K562 (cell line): ENCODE measurements around the gene ICAM3. TPM values are rescaled to one million over a fixed set of nuclear protein-coding genes. Genes with fewer than 3 reads are reported as not detected.
A peak's percentile ranks its signal among the peaks of the same experiment; 100 is the strongest.

ENCODE experiments used
- ATAC-seq: fragments of 200-7000 bp; cut with Tn5 transposase; 3 replicates; pipeline ENCODE4 v1.9.1; 2020; ENCODE audit warnings: moderate library complexity
- BruUV-seq: library from RNA; stranded (reverse); fragments of 400-500 nt; replicated peaks from 2 replicates; lab custom pipeline; 2021; lab: Mats Ljungman, UMichigan
- CTCF ChIA-PET: fragments of 300-600 bp; formaldehyde crosslinking; extraction: SDS; loops from one replicate; lab custom pipeline; 2021; ENCODE audit warnings: low intra/inter-chr PET ratio; lab: Yijun Ruan, JAX
- POLR2A ChIA-PET: fragments of 300-600, 350-650 bp; sonication (Branson Sonifier 250); formaldehyde crosslinking; extraction: SDS; loops from one replicate; lab custom pipeline; 2021; ENCODE audit warnings: antibody characterized with exemption, inconsistent platforms; lab: Yijun Ruan, JAX
- DNase-seq, 4 experiments: peaks; one replicate each; pipeline versions ENCODE4 v3.0.0 to v3.0.0-alpha.2; 2011 to 2018; ENCODE audit warnings: low spot score in 3 of 4, mixed read lengths in 3 of 4; ENCODE audit errors: extremely low read depth in 1 of 4
- FAIRE-seq: peaks from 2 replicates; lab custom pipeline; 2011; peaks lifted over from hg19 to GRCh38; lab: Jason Lieb, UNC
- H2AFZ ChIP-seq: 2 replicates; pipeline ENCODE4 v1.6.0; 2011; ENCODE audit warnings: low read depth, low read length, control low read depth, inconsistent platforms
- H3K27ac ChIP-seq: fragments of 200-600 bp; 3 replicates; pipeline ENCODE4 v1.8.0; 2011; ENCODE audit warnings: low read depth, mild to moderate bottlenecking, control low read depth, inconsistent platforms, low read length, moderate library complexity, mixed read lengths; ENCODE audit errors: extremely low read depth
- H3K27me3 ChIP-seq, 2 experiments: fragments of 300-600 bp in 1 of 2; 2 replicates in 1 of 2; 3 replicates in 1 of 2; pipeline versions ENCODE4 v1.6.0 to v1.8.0; 2011; ENCODE audit warnings: inconsistent platforms in 2 of 2, low read length in 2 of 2, mild to moderate bottlenecking in 1 of 2, mixed read lengths in 1 of 2, moderate library complexity in 1 of 2; ENCODE audit not compliant: control insufficient read depth in 2 of 2, insufficient read depth in 2 of 2
- H3K36me3 ChIP-seq: fragments of 300-600 bp; 3 replicates; pipeline ENCODE4 v1.8.0; 2011; ENCODE audit warnings: mild to moderate bottlenecking, low read length, inconsistent platforms; ENCODE audit not compliant: control insufficient read depth, insufficient read depth
- H3K4me1 ChIP-seq, 2 experiments: fragments of 200-600 bp in 1 of 2; replicated peaks in 1 of 2; 2 replicates in 1 of 2; 3 replicates in 1 of 2; pipeline versions ENCODE4 v1.5.1 to v1.8.0; 2011; ENCODE audit warnings: inconsistent platforms in 2 of 2, low read length in 2 of 2, mild to moderate bottlenecking in 1 of 2, mixed read lengths in 1 of 2, moderate library complexity in 1 of 2; ENCODE audit not compliant: control insufficient read depth in 2 of 2, insufficient read depth in 2 of 2
- H3K4me2 ChIP-seq: 2 replicates; pipeline ENCODE4 v1.6.1; 2011; ENCODE audit warnings: low read length, control low read depth, inconsistent platforms, mixed read lengths; ENCODE audit not compliant: insufficient read depth
- H3K4me3 ChIP-seq: fragments of 200-600 bp; sonication (generic), shearing (Covaris generic); 2 replicates; pipeline ENCODE4 v1.5.1; 2016; ENCODE audit warnings: control low read depth, inconsistent platforms
- H3K79me2 ChIP-seq: fragments of 200-600 bp; 3 replicates; pipeline ENCODE4 v1.8.0; 2011; ENCODE audit warnings: low read length, inconsistent platforms; ENCODE audit not compliant: control insufficient read depth, insufficient read depth
- H3K9ac ChIP-seq, 2 experiments: 2 replicates each; pipeline versions ENCODE4 v1.6.0 to v1.6.1; 2011; ENCODE audit warnings: low read depth in 2 of 2, low read length in 2 of 2, control low read depth in 1 of 2, inconsistent platforms in 1 of 2, mild to moderate bottlenecking in 1 of 2, mixed read lengths in 1 of 2; ENCODE audit not compliant: insufficient read depth in 1 of 2
- H3K9me1 ChIP-seq: one replicate; pipeline ENCODE4 v1.6.0; 2011; ENCODE audit warnings: inconsistent platforms, mild to moderate bottlenecking, low read length, moderate library complexity; ENCODE audit not compliant: control insufficient read depth, insufficient read depth
- H3K9me3 ChIP-seq: replicated peaks from 2 replicates; pipeline ENCODE4 v1.5.1; 2011; ENCODE audit warnings: low read depth, low read length, inconsistent platforms; ENCODE audit not compliant: control insufficient read depth, insufficient read depth
- H4K20me1 ChIP-seq: replicated peaks from 2 replicates; pipeline ENCODE4 v1.6.1; 2011; ENCODE audit warnings: low read length, inconsistent platforms, mixed read lengths; ENCODE audit not compliant: control insufficient read depth, insufficient read depth
- ARID1B ChIP-seq: fragments of 450-650 bp; IDR thresholded peaks from 2 replicates; pipeline ENCODE4 v1.6.1; 2016; ENCODE audit warnings: antibody characterized with exemption, mild to moderate bottlenecking, inconsistent platforms
- POLR2G ChIP-seq: fragments of 200-400 bp; formaldehyde crosslinking; IDR thresholded peaks from 2 replicates; pipeline ENCODE4 v1.6.1; 2017; ENCODE audit warnings: low read depth, mild to moderate bottlenecking, antibody characterized with exemption, low read length, moderate library complexity
- RBFOX2 ChIP-seq: fragments of 200-400 bp; formaldehyde crosslinking; IDR thresholded peaks from 2 replicates; pipeline ENCODE4 v1.6.1; 2017; ENCODE audit warnings: low read depth, mild to moderate bottlenecking, low read length, moderate library complexity
- SMARCA5 ChIP-seq: fragments of 450-650 bp; IDR thresholded peaks from 2 replicates; pipeline ENCODE4 v1.6.1; 2016
- TAF7 ChIP-seq: fragments of 450-650 bp; IDR thresholded peaks from 2 replicates; pipeline ENCODE4 v1.6.1; 2016; ENCODE audit warnings: missing genetic modification characterization, missing compliant biosample characterization
- ZNF444 ChIP-seq: fragments of 250-450 bp; sonication (Bioruptor Pico); IDR thresholded peaks from 2 replicates; pipeline ENCODE4 v1.4.0; 2020; ENCODE audit warnings: mild to moderate bottlenecking, moderate library complexity
- WGBS: fragments of 100-300 bp; shearing (Covaris generic); methylation state at CpG from one replicate; pipeline ENCODE4 v1.1.6; 2016; ENCODE audit warnings: low coverage, mixed read lengths; ENCODE audit not compliant: insufficient coverage; ENCODE audit errors: missing lambda C conversion rate; 5-methylcytosine and 5-hydroxymethylcytosine counted together
- in situ Hi-C: fragments of 300-500 bp; cut with MboI; formaldehyde crosslinking; loops from 4 replicates; pipeline ENCODE4 v1.15.0; 2018; ENCODE audit warnings: inconsistent platforms, mixed read lengths
- intact Hi-C: fragments of 100-400 bp; cut with micrococcal nuclease; formaldehyde crosslinking; loops from 2 replicates; pipeline ENCODE4 v1.14.2; 2022
- polyA plus RNA-seq, 8 experiments: library from polyadenylated mRNA; depleted of rRNA in 4 of 8; stranded (reverse) in 5 of 8; unstranded in 3 of 8; fragments of >200 nt; fragmentation: Nextera tagmentation in 2 of 8; fragmentation: Illumina TruSeq in 1 of 8; extraction: Ambion mirVana in 2 of 8; extraction: Trizol in 1 of 8; gene quantifications; 2 replicates each; pipeline versions ENCODE4 v1.2.1 to v1.2.3, GENCODE V29; 2011 to 2014; ENCODE audit warnings: inconsistent platforms in 1 of 8, missing spikeins in 1 of 8
- total RNA-seq, 7 experiments: library from RNA; depleted of rRNA in 6 of 7; stranded (reverse); fragments of >200 nt in 6 of 7; fragmentation: Illumina TruSeq in 2 of 7; extraction: Trizol in 2 of 7; gene quantifications; 2 replicates each; pipeline versions ENCODE4 v1.2.1 to v1.2.3, GENCODE V29; 2011 to 2021; ENCODE audit warnings: low replicate concordance in 1 of 7
- TF ChIP-seq, protein P1 (sequence below): fragments of 450-650 bp; formaldehyde crosslinking; IDR thresholded peaks from 2 replicates; pipeline ENCODE4 v1.4.0; 2020; ENCODE audit warnings: mild to moderate bottlenecking, moderate library complexity

Gene ICAM3
- total and polyA plus RNA-seq, 9 of the 15 experiments (the other 6 are each of a cell fraction or from before 2014, with no cell fraction given): 6.5 to 39.5 (median 24.2) TPM

- Histone ChIP-seq H3K4me2 (no peak overlapping the region), H3K4me3 (no peak overlapping the region), H2AFZ (no peak overlapping the region), H4K20me1 (0 out of 2 replicates have a peak, but pooled peaks cover 8% of the 10 kb centered on the region), H3K27ac (no peak overlapping the region), H3K9me1 (no peaks in the 10 kb centered on the region), H3K36me3 (peaks cover 96% of the 10 kb centered on the region; the same call in 2 of the 3 replicates), H3K27me3 (no peaks in the 10 kb centered on the region), H3K9ac (peak overlapping the region in 1 of 2 experiments; percentile 13; a peak in 1 of 4 replicates), H3K79me2 (peaks cover 2% of the 10 kb centered on the region; the same call in 2 of the 3 replicates), H3K9me3 (no peaks in the 10 kb centered on the region), H3K4me1 (peaks cover 11 to 57% of the 10 kb centered on the region in 2 experiments)
- no peak for TF ChIP-seq SMARCA5
- peak; percentile 50 for TF ChIP-seq RBFOX2
- TF ChIP-seq, protein P1, sequence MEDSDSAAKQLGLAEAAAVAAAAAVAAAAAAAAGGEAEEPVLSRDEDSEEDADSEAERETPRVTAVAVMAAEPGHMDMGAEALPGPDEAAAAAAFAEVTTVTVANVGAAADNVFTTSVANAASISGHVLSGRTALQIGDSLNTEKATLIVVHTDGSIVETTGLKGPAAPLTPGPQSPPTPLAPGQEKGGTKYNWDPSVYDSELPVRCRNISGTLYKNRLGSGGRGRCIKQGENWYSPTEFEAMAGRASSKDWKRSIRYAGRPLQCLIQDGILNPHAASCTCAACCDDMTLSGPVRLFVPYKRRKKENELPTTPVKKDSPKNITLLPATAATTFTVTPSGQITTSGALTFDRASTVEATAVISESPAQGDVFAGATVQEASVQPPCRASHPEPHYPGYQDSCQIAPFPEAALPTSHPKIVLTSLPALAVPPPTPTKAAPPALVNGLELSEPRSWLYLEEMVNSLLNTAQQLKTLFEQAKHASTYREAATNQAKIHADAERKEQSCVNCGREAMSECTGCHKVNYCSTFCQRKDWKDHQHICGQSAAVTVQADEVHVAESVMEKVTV: no peak
- no peak for TF ChIP-seq ZNF444 (CRISPR knock-in tag)
- no peak for TF ChIP-seq TAF7 (tag)
- no peak for TF ChIP-seq ARID1B
- TF ChIP-seq POLR2G: peak; percentile 66
- ATAC-seq (no peak), DNase-seq (no peak), FAIRE-seq (no peak)
- WGBS: 97% methylated on average over 11 of the region's 32 CpGs
- POLR2A ChIA-PET: interaction anchor here (0.7 to 2.0 kb wide), 5 partner anchors 11 to 31 kb away, joined by 3 to 9 read pairs (median 3); partner anchors contain the start of gene RAVER1
- CTCF ChIA-PET: no interaction called here
- BruUV-seq: no TSS peak
- intact Hi-C loops: no loop called here
- in situ Hi-C loops: no loop called here
These were observed 18.6 kb downstream of the ICAM3 start for GRCh38 chr19:10320602-10321416.
